Panc1 (cell line): Measurements from ENCODE around the gene CDC42EP3. TPM values are rescaled to one million over a fixed set of nuclear protein-coding genes. Genes with fewer than 3 reads are reported as not detected.

Source experiments
- ATAC-seq: fragments of 200-7000 bp; cut with Tn5 transposase; 2 replicates; pipeline ENCODE4 v1.9.1; 2020; ENCODE audit warnings: mild to moderate bottlenecking, moderate library complexity
- BruUV-seq: library from RNA; stranded (reverse); fragments of 400-500 nt; replicated peaks from 2 replicates; lab custom pipeline; 2021; lab: Mats Ljungman, UMichigan
- CTCF ChIA-PET: fragments of 300-600 bp; sonication (Branson Sonifier 250); formaldehyde crosslinking; loops from one replicate; lab custom pipeline; 2022; ENCODE audit warnings: antibody characterized with exemption; lab: Charles Lee
- POLR2A ChIA-PET: fragments of 300-600 bp; sonication (Branson Sonifier 250); formaldehyde crosslinking; loops from one replicate; lab custom pipeline; 2022; ENCODE audit warnings: antibody characterized with exemption; lab: Charles Lee
- DNase-seq: peaks from one replicate; pipeline ENCODE4 v3.0.0-alpha.2; 2010; ENCODE audit warnings: low read depth, low spot score
- H3K27ac ChIP-seq: 2 replicates; pipeline ENCODE4 v1.5.1; 2011; ENCODE audit warnings: mild to moderate bottlenecking, low read length, inconsistent platforms
- H3K27me3 ChIP-seq: fragments of 200-500 bp; sonication (Bioruptor generic); 2 replicates; pipeline ENCODE4 v1.6.0; 2014; ENCODE audit warnings: low read length, inconsistent platforms; ENCODE audit not compliant: control insufficient read depth, insufficient read depth
- H3K36me3 ChIP-seq: fragments of 200-500 bp; sonication (Bioruptor generic); 2 replicates; pipeline ENCODE4 v1.5.1; 2014; ENCODE audit warnings: inconsistent platforms, mild to moderate bottlenecking, low read length, moderate library complexity; ENCODE audit not compliant: control insufficient read depth, insufficient read depth
- H3K4me1 ChIP-seq: 2 replicates; pipeline ENCODE4 v1.5.1; 2011; ENCODE audit warnings: inconsistent platforms, mild to moderate bottlenecking, low read length, moderate library complexity; ENCODE audit not compliant: control insufficient read depth, insufficient read depth
- H3K4me3 ChIP-seq, 2 experiments: 2 replicates each; pipeline ENCODE4 v1.5.1; 2011 to 2012; ENCODE audit warnings: low read depth in 2 of 2, low read length in 2 of 2, mild to moderate bottlenecking in 2 of 2, inconsistent platforms in 1 of 2, moderate library complexity in 1 of 2
- H3K9me3 ChIP-seq: fragments of 200-500 bp; sonication (Bioruptor generic); 2 replicates; pipeline ENCODE4 v1.5.1; 2014; ENCODE audit warnings: low read depth, mild to moderate bottlenecking, inconsistent platforms, low read length, moderate library complexity; ENCODE audit not compliant: control insufficient read depth, insufficient read depth
- POLR2AphosphoS5 ChIP-seq: IDR thresholded peaks from 2 replicates; pipeline ENCODE4 v1.6.1; 2012; ENCODE audit warnings: mild to moderate bottlenecking, low read depth, low read length, moderate library complexity
- SIN3A ChIP-seq: IDR thresholded peaks from 2 replicates; pipeline ENCODE4 v1.6.1; 2012; ENCODE audit warnings: low read depth, mild to moderate bottlenecking, low read length, moderate library complexity, borderline replicate concordance; ENCODE audit not compliant: insufficient read depth
- TCF7L2 ChIP-seq: IDR thresholded peaks from 2 replicates; pipeline ENCODE4 v1.6.1; 2011; ENCODE audit warnings: mild to moderate bottlenecking, low read depth, low read length, inconsistent platforms
- in situ Hi-C: cut with HindIII; loops from 2 replicates; pipeline ENCODE4 v1.10.0; 2016; ENCODE audit warnings: low sequenced_read_pairs, low pct_unique_long_range_greater_than_20kb
- intact Hi-C: fragments of 100-400 bp; cut with micrococcal nuclease; formaldehyde crosslinking; loops from one replicate; pipeline ENCODE4 v1.10.0; 2022; ENCODE audit not compliant: unreplicated experiment
- total RNA-seq: library from RNA; stranded (reverse); gene quantifications from one replicate; pipeline ENCODE4 v1.2.1, GENCODE V29; 2021; ENCODE audit not compliant: unreplicated experiment
- TF ChIP-seq, protein P1 (sequence below): fragments of 450-650 bp; IDR thresholded peaks from 2 replicates; pipeline ENCODE4 v1.5.1; 2017; ENCODE audit warnings: mild to moderate bottlenecking
- TF ChIP-seq, protein P2 (sequence below), 2 experiments: IDR thresholded peaks; 2 replicates each; pipeline ENCODE4 v1.6.1; 2011 to 2012; ENCODE audit warnings: low read depth in 2 of 2, control low read depth in 1 of 2, low read length in 1 of 2, mild to moderate bottlenecking in 1 of 2, moderate library complexity in 1 of 2; ENCODE audit not compliant: insufficient read depth in 1 of 2

Gene CDC42EP3
- total RNA-seq, 1 experiment from 2014 or later = 6.1 TPM

DNA sequence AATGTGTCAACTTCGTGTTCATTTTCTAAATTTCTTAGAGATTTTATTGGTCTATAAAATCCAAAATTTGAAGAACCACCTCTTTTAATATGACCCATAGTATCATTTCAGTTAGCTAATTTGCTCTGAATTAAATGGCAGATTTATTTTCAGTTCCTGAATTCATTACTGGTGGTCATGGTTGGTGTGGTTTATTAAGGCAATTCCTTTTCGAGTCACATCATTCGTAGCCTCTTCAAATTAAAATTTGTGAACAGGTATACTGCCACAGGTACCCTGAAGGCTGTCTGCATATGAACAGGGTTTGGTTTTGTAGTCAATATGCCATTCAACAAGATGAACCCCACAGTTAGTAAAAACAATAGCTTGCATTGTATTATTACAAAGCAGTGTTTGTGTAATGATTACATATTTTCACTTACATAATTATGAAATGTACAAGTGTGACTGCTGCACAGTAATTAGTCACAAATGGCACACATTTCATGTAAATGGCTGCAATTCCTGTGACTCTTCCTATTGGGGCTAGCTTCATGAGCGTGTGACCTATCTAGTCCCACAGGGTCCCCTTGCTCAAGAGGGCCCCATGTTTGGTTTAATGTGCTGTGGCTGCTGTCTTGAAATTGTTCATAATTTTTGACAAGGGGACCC is 48.9 kb downstream of the CDC42EP3 start:
- no peak for DNase-seq
- peaks cover 2% of the 10 kb centered on the region; the same call in 1 of the 2 replicates for H3K27me3 ChIP-seq
- intact Hi-C loops = loop anchor here (10.0 kb wide), 1 partner anchor 432 kb away; no protein-coding TSS in a partner anchor
- in situ Hi-C loops = no loop called here
- BruUV-seq = no TSS peak
- CTCF ChIA-PET = no interaction called here
- H3K27ac ChIP-seq = no peak overlapping the region
- H3K36me3 ChIP-seq = no peaks in the 10 kb centered on the region
- no peaks in the 10 kb centered on the region for H3K9me3 ChIP-seq
- H3K4me1 ChIP-seq = no peaks in the 10 kb centered on the region
- no peak for ATAC-seq
- POLR2A ChIA-PET = interaction anchor here (0.7 kb wide), 1 partner anchor 408 kb away, joined by 3 read pairs; no protein-coding TSS in a partner anchor
- no peak for TF ChIP-seq TCF7L2
- TF ChIP-seq, protein P1, sequence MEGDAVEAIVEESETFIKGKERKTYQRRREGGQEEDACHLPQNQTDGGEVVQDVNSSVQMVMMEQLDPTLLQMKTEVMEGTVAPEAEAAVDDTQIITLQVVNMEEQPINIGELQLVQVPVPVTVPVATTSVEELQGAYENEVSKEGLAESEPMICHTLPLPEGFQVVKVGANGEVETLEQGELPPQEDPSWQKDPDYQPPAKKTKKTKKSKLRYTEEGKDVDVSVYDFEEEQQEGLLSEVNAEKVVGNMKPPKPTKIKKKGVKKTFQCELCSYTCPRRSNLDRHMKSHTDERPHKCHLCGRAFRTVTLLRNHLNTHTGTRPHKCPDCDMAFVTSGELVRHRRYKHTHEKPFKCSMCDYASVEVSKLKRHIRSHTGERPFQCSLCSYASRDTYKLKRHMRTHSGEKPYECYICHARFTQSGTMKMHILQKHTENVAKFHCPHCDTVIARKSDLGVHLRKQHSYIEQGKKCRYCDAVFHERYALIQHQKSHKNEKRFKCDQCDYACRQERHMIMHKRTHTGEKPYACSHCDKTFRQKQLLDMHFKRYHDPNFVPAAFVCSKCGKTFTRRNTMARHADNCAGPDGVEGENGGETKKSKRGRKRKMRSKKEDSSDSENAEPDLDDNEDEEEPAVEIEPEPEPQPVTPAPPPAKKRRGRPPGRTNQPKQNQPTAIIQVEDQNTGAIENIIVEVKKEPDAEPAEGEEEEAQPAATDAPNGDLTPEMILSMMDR = no peak
- TF ChIP-seq, protein P2, sequence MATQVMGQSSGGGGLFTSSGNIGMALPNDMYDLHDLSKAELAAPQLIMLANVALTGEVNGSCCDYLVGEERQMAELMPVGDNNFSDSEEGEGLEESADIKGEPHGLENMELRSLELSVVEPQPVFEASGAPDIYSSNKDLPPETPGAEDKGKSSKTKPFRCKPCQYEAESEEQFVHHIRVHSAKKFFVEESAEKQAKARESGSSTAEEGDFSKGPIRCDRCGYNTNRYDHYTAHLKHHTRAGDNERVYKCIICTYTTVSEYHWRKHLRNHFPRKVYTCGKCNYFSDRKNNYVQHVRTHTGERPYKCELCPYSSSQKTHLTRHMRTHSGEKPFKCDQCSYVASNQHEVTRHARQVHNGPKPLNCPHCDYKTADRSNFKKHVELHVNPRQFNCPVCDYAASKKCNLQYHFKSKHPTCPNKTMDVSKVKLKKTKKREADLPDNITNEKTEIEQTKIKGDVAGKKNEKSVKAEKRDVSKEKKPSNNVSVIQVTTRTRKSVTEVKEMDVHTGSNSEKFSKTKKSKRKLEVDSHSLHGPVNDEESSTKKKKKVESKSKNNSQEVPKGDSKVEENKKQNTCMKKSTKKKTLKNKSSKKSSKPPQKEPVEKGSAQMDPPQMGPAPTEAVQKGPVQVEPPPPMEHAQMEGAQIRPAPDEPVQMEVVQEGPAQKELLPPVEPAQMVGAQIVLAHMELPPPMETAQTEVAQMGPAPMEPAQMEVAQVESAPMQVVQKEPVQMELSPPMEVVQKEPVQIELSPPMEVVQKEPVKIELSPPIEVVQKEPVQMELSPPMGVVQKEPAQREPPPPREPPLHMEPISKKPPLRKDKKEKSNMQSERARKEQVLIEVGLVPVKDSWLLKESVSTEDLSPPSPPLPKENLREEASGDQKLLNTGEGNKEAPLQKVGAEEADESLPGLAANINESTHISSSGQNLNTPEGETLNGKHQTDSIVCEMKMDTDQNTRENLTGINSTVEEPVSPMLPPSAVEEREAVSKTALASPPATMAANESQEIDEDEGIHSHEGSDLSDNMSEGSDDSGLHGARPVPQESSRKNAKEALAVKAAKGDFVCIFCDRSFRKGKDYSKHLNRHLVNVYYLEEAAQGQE (IDR thresholded peaks at IDR 0.05; ENCODE audit: insufficient read depth in 1 of 2, low read depth in 2 of 2, low read length in 1 of 2) = no peak
- no peak for TF ChIP-seq POLR2AphosphoS5
- no peak for TF ChIP-seq SIN3A
- H3K4me3 ChIP-seq = no peak overlapping the region

DNA sequence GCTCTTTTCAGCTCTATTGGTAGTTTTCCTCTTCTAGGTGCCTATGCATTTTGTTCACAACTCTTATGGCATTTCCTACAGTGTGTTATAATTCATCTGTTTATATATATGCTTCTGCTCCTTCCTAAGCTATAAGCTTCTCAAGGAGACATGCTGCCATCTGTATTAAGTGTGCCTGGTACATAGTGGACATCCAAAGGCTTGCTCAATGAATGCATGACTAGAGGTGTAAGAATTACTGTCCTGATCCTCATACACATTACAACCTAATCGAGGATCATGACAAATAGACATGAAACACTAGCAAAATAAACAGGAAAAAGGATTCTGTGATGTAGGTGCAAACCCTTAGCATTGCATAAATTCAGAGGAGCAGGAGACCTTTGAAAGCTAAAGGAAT is 50.2 kb downstream of the CDC42EP3 start:
- H3K4me3 ChIP-seq = no peak overlapping the region
- H3K4me1 ChIP-seq = no peaks in the 10 kb centered on the region
- H3K36me3 ChIP-seq = no peaks in the 10 kb centered on the region
- intact Hi-C loops = loop anchor here (10.0 kb wide), 1 partner anchor 434 kb away; no protein-coding TSS in a partner anchor
- BruUV-seq = no TSS peak
- CTCF ChIA-PET = interaction anchor here (0.5 kb wide), 1 partner anchor 207 kb away, joined by 5 read pairs; no protein-coding TSS in a partner anchor
- no peak for TF ChIP-seq TCF7L2
- TF ChIP-seq, protein P1 = no peak
- TF ChIP-seq, protein P2 (IDR thresholded peaks at IDR 0.05; ENCODE audit: insufficient read depth in 1 of 2, low read depth in 2 of 2, low read length in 1 of 2) = no peak
- no peak for TF ChIP-seq SIN3A
- no peak for TF ChIP-seq POLR2AphosphoS5
- H3K27me3 ChIP-seq = peaks cover 2% of the 10 kb centered on the region; the same call in 1 of the 2 replicates
- POLR2A ChIA-PET = no interaction called here
- no peaks in the 10 kb centered on the region for H3K9me3 ChIP-seq
- ATAC-seq = no peak
- DNase-seq = no peak
- no peak overlapping the region for H3K27ac ChIP-seq
- in situ Hi-C loops = no loop called here
